GM23338 (cell line): ENCODE results near the gene RHOF. TPM values are rescaled to one million over a fixed set of nuclear protein-coding genes. Genes with fewer than 3 reads are reported as not detected.

ENCODE experiments used
- ATAC-seq: fragments of 200-7000 bp; cut with Tn5 transposase; 3 replicates; pipeline ENCODE4 v1.9.1; 2020
- DNase-seq: peaks from one replicate; pipeline ENCODE4 v3.0.0-alpha.2; 2015; ENCODE audit warnings: low spot score
- H2AFZ ChIP-seq: fragments of 200-600 bp; sonication (generic); 2 replicates; pipeline ENCODE4 v1.8.0; 2016; ENCODE audit warnings: antibody characterized with exemption, mild to moderate bottlenecking, moderate library complexity
- H3F3A ChIP-seq: fragments of 200-600 bp; sonication (generic); replicated peaks from 2 replicates; pipeline ENCODE4 v1.8.0; 2017; ENCODE audit warnings: antibody characterized with exemption, mixed run types, low read depth
- H3K27ac ChIP-seq: fragments of 200-600 bp; sonication (generic); 2 replicates; pipeline ENCODE4 v1.6.1; 2016; ENCODE audit warnings: low read depth
- H3K27me3 ChIP-seq: fragments of 200-600 bp; sonication (generic); 2 replicates; pipeline ENCODE4 v1.8.0; 2016; ENCODE audit warnings: mild to moderate bottlenecking, mixed run types, moderate library complexity; ENCODE audit not compliant: insufficient read depth
- H3K36me3 ChIP-seq: fragments of 200-600 bp; sonication (generic); 2 replicates; pipeline ENCODE4 v1.8.0; 2016; ENCODE audit warnings: mild to moderate bottlenecking; ENCODE audit not compliant: insufficient read depth
- H3K4me1 ChIP-seq: fragments of 200-600 bp; sonication (generic); 2 replicates; pipeline ENCODE4 v1.8.0; 2016; ENCODE audit warnings: mild to moderate bottlenecking, moderate library complexity; ENCODE audit not compliant: insufficient read depth
- H3K4me2 ChIP-seq: fragments of 200-600 bp; sonication (generic); 2 replicates; pipeline ENCODE4 v1.7.1; 2017; ENCODE audit warnings: mixed run types
- H3K4me3 ChIP-seq: fragments of 200-600 bp; sonication (generic); 2 replicates; pipeline ENCODE4 v1.6.1; 2016; ENCODE audit warnings: mixed run types
- H3K79me2 ChIP-seq: fragments of 200-600 bp; sonication (generic); replicated peaks from 2 replicates; pipeline ENCODE4 v1.8.0; 2017; ENCODE audit warnings: mild to moderate bottlenecking; ENCODE audit not compliant: insufficient read depth
- H3K9me2 ChIP-seq: fragments of 200-600 bp; sonication (generic); 2 replicates; pipeline ENCODE4 v1.8.0; 2017; ENCODE audit not compliant: insufficient read depth
- H4K20me1 ChIP-seq: fragments of 200-600 bp; sonication (generic); replicated peaks from 2 replicates; pipeline ENCODE4 v1.8.0; 2017; ENCODE audit warnings: mild to moderate bottlenecking; ENCODE audit not compliant: insufficient read depth
- H3K27ac Mint-ChIP-seq: 2 replicates; pipeline ENCODE4 v1.8.0; 2020; ENCODE audit warnings: inconsistent platforms, mild to moderate bottlenecking, moderate library complexity, mixed read lengths
- H3K27me3 Mint-ChIP-seq: 3 replicates; pipeline ENCODE4 v1.8.0; 2022; ENCODE audit warnings: low read depth, mild to moderate bottlenecking, moderate library complexity, mixed read lengths, inconsistent platforms; ENCODE audit not compliant: insufficient read depth, poor library complexity
- H3K36me3 Mint-ChIP-seq: 3 replicates; pipeline ENCODE4 v1.8.0; 2021; ENCODE audit warnings: low read depth, mild to moderate bottlenecking, inconsistent platforms, moderate library complexity, mixed read lengths
- H3K4me1 Mint-ChIP-seq: 3 replicates; pipeline ENCODE4 v1.8.0; 2020; ENCODE audit warnings: mild to moderate bottlenecking, inconsistent platforms, mixed read lengths
- H3K4me3 Mint-ChIP-seq: 3 replicates; pipeline ENCODE4 v1.8.0; 2021; ENCODE audit warnings: moderate library complexity, mild to moderate bottlenecking, inconsistent platforms, mixed read lengths
- H3K9me3 Mint-ChIP-seq: 3 replicates; pipeline ENCODE4 v1.8.0; 2020; ENCODE audit warnings: moderate library complexity, mild to moderate bottlenecking, inconsistent platforms, mixed read lengths
- CREB1 ChIP-seq: fragments of 250-450 bp; sonication (Bioruptor Pico); IDR thresholded peaks from 2 replicates; pipeline ENCODE4 v1.5.0; 2020; ENCODE audit warnings: low read depth, mild to moderate bottlenecking, moderate library complexity
- CTCF ChIP-seq, 2 experiments: fragments of 200-600 bp in 1 of 2; sonication (generic) in 1 of 2; conservative IDR thresholded peaks; 2 replicates each; pipeline versions ENCODE4 v1.5.1 to v1.6.1; 2016 to 2017; ENCODE audit warnings: antibody characterized with exemption in 2 of 2, low read depth in 2 of 2, mild to moderate bottlenecking in 2 of 2, moderate library complexity in 1 of 2
- EZH2phosphoT487 ChIP-seq: fragments of 200-600 bp; sonication (generic); IDR thresholded peaks from one replicate; pipeline ENCODE4 v1.8.1; 2018; ENCODE audit warnings: antibody characterized with exemption; ENCODE audit not compliant: unreplicated experiment
- JUNB ChIP-seq: IDR thresholded peaks from one replicate; pipeline ENCODE4 v1.6.1; 2016; ENCODE audit warnings: antibody characterized with exemption; ENCODE audit not compliant: unreplicated experiment
- NANOG ChIP-seq: IDR thresholded peaks from 2 replicates; pipeline ENCODE4 v1.6.1; 2016; ENCODE audit warnings: antibody characterized with exemption, borderline replicate concordance
- POLR2AphosphoS5 ChIP-seq: IDR thresholded peaks from 2 replicates; pipeline ENCODE4 v1.6.1; 2016; ENCODE audit warnings: antibody characterized with exemption, low read depth
- ZNF114 ChIP-seq: fragments of 250-450 bp; sonication (Bioruptor Pico); IDR thresholded peaks from 2 replicates; pipeline ENCODE4 v1.5.0; 2020; ENCODE audit warnings: mild to moderate bottlenecking, moderate library complexity
- ZNF331 ChIP-seq: fragments of 250-450 bp; sonication (Bioruptor Pico); IDR thresholded peaks from 2 replicates; pipeline ENCODE4 v1.5.0; 2020; ENCODE audit warnings: low read depth, mild to moderate bottlenecking, moderate library complexity
- ZNF462 ChIP-seq: fragments of 250-450 bp; sonication (Bioruptor Pico); IDR thresholded peaks from 2 replicates; pipeline ENCODE4 v1.5.0; 2020; ENCODE audit warnings: mild to moderate bottlenecking, moderate library complexity
- polyA plus RNA-seq: library from polyadenylated mRNA; unstranded; fragments of >200 nt; fragmentation: Nextera tagmentation; extraction: Ambion mirVana; gene quantifications from 2 replicates; pipeline ENCODE4 v1.2.1, GENCODE V29; 2016
- total RNA-seq: library from RNA; depleted of rRNA; stranded (reverse); fragments of >200 nt; shearing (Covaris generic); gene quantifications from 2 replicates; pipeline ENCODE4 v1.2.3, GENCODE V29; 2014

Gene RHOF
- total and polyA plus RNA-seq, 2 experiments from 2014 or later: 10.5 to 53.4 TPM

GRCh38 chr12:121830134-121830533 is 36.6 kb upstream of the RHOF start:
- Histone ChIP-seq H3K4me1 (no peaks in the 10 kb centered on the region), H3K9me2 (no peaks in the 10 kb centered on the region), H3K4me3 (no peak overlapping the region), H3K79me2 (no peaks in the 10 kb centered on the region), H3F3A (peaks cover 3% of the 10 kb centered on the region; the same call in 1 of the 2 replicates), H3K27ac (no peak overlapping the region), H2AFZ (no peak overlapping the region), H3K4me2 (no peak overlapping the region), H3K27me3 (no peaks in the 10 kb centered on the region), H3K36me3 (no peaks in the 10 kb centered on the region), H4K20me1 (no peaks in the 10 kb centered on the region)
- no peak overlapping the region for H3K27ac Mint-ChIP-seq
- ATAC-seq (no peak), DNase-seq (no peak)
- no peaks in the 10 kb centered on the region for H3K9me3 Mint-ChIP-seq
- no peak for TF ChIP-seq ZNF114 (CRISPR knock-in tag)
- no peak overlapping the region for H3K4me3 Mint-ChIP-seq
- H3K36me3 Mint-ChIP-seq: peaks cover 53% of the 10 kb centered on the region
- peaks cover 5% of the 10 kb centered on the region; the same call in 2 of the 3 replicates for H3K4me1 Mint-ChIP-seq
- H3K27me3 Mint-ChIP-seq: no peaks in the 10 kb centered on the region

- ATAC-seq (no peak), DNase-seq (no peak)
- no peaks in the 10 kb centered on the region for H4K20me1 ChIP-seq
- no peaks in the 10 kb centered on the region for H3K4me1 ChIP-seq
- no peaks in the 10 kb centered on the region for H3K27me3 Mint-ChIP-seq
- peaks cover 53% of the 10 kb centered on the region for H3K36me3 Mint-ChIP-seq
- no peaks in the 10 kb centered on the region for H3K9me2 ChIP-seq
- no peak overlapping the region for H3K4me3 ChIP-seq
- no peak overlapping the region for H3K27ac ChIP-seq
- no peaks in the 10 kb centered on the region for H3K27me3 ChIP-seq
- H2AFZ ChIP-seq: no peak overlapping the region
- no peak overlapping the region; the same call in 1 of the 2 replicates for H3K27ac Mint-ChIP-seq
- TF ChIP-seq CREB1 (CRISPR knock-in tag) (no peak), ZNF331 (CRISPR knock-in tag) (no peak), ZNF114 (CRISPR knock-in tag) (no peak), POLR2AphosphoS5 (no peak), NANOG (no peak), JUNB (no peak), ZNF462 (CRISPR knock-in tag) (no peak), EZH2phosphoT487 (no peak), CTCF (conservative IDR thresholded peaks at IDR 0.05; ENCODE audit: low read depth in 2 of 2) (no peak)
- H3K4me1 Mint-ChIP-seq: peaks cover 5% of the 10 kb centered on the region; the same call in 2 of the 3 replicates
- H3F3A ChIP-seq: peaks cover 3% of the 10 kb centered on the region; the same call in 1 of the 2 replicates
- H3K36me3 ChIP-seq: no peaks in the 10 kb centered on the region
- H3K9me3 Mint-ChIP-seq: no peaks in the 10 kb centered on the region
- no peak overlapping the region for H3K4me3 Mint-ChIP-seq
- H3K79me2 ChIP-seq: no peaks in the 10 kb centered on the region
- no peak overlapping the region for H3K4me2 ChIP-seq
Measured at GRCh38 chr12:121829250-121829918, 35.9 kb upstream of the RHOF start.
